CD4-positive, alpha-beta memory T cell (primary cell): ENCODE measurements around the gene ASTN2. TPM values are rescaled to one million over a fixed set of nuclear protein-coding genes. Genes with fewer than 3 reads are reported as not detected.

Experiments
- CTCF ChIA-PET: fragments of 350-600 bp; sonication (Branson Sonifier 250); formaldehyde crosslinking; loops from one replicate; lab custom pipeline; 2021; ENCODE audit warnings: inconsistent platforms; ENCODE audit not compliant: partially characterized antibody; lab: Charles Lee
- POLR2A ChIA-PET: fragments of 350-600 bp; sonication (Branson Sonifier 250); formaldehyde crosslinking; loops from one replicate; lab custom pipeline; 2021; ENCODE audit not compliant: partially characterized antibody; lab: Charles Lee
- DNase-seq, 5 donors: peaks; one replicate each; pipeline versions ENCODE4 v3.0.0 to v3.0.0-alpha.2; 2020 to 2022; ENCODE audit warnings: mixed read lengths in 1 of 5
- H3K27ac ChIP-seq: one replicate; pipeline ENCODE4 v1.7.0; 2013; ENCODE audit warnings: low read depth, low read length
- H3K27me3 ChIP-seq: 2 replicates; pipeline ENCODE4 v1.7.0; 2013; ENCODE audit warnings: mild to moderate bottlenecking, low read length, moderate library complexity; ENCODE audit not compliant: insufficient read depth
- H3K36me3 ChIP-seq: 2 replicates; pipeline ENCODE4 v1.7.0; 2013; ENCODE audit warnings: mild to moderate bottlenecking, low read length, moderate library complexity; ENCODE audit not compliant: insufficient read depth
- H3K4me1 ChIP-seq: 2 replicates; pipeline ENCODE4 v1.7.0; 2013; ENCODE audit warnings: mild to moderate bottlenecking, low read length, moderate library complexity; ENCODE audit not compliant: insufficient read depth
- H3K4me3 ChIP-seq, 2 donors: one replicate each; pipeline ENCODE4 v1.7.0; 2013; ENCODE audit warnings: low read length in 2 of 2, mild to moderate bottlenecking in 1 of 2
- H3K9me3 ChIP-seq, 2 donors: one replicate each; pipeline ENCODE4 v1.7.0; 2013; ENCODE audit warnings: low read length in 2 of 2, control low read depth in 1 of 2; ENCODE audit not compliant: control insufficient read depth in 1 of 2
- H3K27ac Mint-ChIP-seq, 7 donors: one replicate each; pipeline ENCODE4 v1.8.0; 2020 to 2021; ENCODE audit warnings: mixed read lengths in 7 of 7, mild to moderate bottlenecking in 6 of 7, inconsistent platforms in 3 of 7, moderate library complexity in 3 of 7
- H3K27me3 Mint-ChIP-seq, 2 donors: one replicate each; pipeline ENCODE4 v1.8.0; 2020 to 2021; ENCODE audit warnings: mixed read lengths in 2 of 2
- H3K36me3 Mint-ChIP-seq, 2 donors: one replicate each; pipeline ENCODE4 v1.8.0; 2020 to 2021; ENCODE audit warnings: mixed read lengths in 2 of 2, inconsistent platforms in 1 of 2, mild to moderate bottlenecking in 1 of 2
- H3K4me1 Mint-ChIP-seq, 4 donors: one replicate each; pipeline ENCODE4 v1.8.0; 2020 to 2021; ENCODE audit warnings: mixed read lengths in 4 of 4, mild to moderate bottlenecking in 1 of 4
- H3K4me3 Mint-ChIP-seq, 8 donors: one replicate each; pipeline ENCODE4 v1.8.0; 2020 to 2021; ENCODE audit warnings: mixed read lengths in 8 of 8, mild to moderate bottlenecking in 7 of 8, moderate library complexity in 6 of 8, inconsistent platforms in 3 of 8
- H3K9me3 Mint-ChIP-seq, 8 donors: one replicate each; pipeline ENCODE4 v1.8.0; 2020 to 2021; ENCODE audit warnings: mixed read lengths in 8 of 8, mild to moderate bottlenecking in 5 of 8, inconsistent platforms in 3 of 8, moderate library complexity in 1 of 8
- intact Hi-C: fragments of 100-400 bp; cut with micrococcal nuclease; formaldehyde crosslinking; loops from one replicate; pipeline ENCODE4 v1.15.1; 2023
- polyA plus RNA-seq, 2 donors: library from polyadenylated mRNA; unstranded; fragments of 300-500 nt; fragmentation: Illumina TruSeq; gene quantifications; one replicate each; pipeline ENCODE4 v1.2.3, GENCODE V29; 2021
- total RNA-seq, 2 experiments: library from RNA; stranded (reverse); gene quantifications; one replicate each; pipeline ENCODE4 v1.2.3, GENCODE V29; 2021

The ASTN2 gene
- total and polyA plus RNA-seq, 4 experiments from 2014 or later: 2.7 to 5.9 (median 4.8) TPM

DNA sequence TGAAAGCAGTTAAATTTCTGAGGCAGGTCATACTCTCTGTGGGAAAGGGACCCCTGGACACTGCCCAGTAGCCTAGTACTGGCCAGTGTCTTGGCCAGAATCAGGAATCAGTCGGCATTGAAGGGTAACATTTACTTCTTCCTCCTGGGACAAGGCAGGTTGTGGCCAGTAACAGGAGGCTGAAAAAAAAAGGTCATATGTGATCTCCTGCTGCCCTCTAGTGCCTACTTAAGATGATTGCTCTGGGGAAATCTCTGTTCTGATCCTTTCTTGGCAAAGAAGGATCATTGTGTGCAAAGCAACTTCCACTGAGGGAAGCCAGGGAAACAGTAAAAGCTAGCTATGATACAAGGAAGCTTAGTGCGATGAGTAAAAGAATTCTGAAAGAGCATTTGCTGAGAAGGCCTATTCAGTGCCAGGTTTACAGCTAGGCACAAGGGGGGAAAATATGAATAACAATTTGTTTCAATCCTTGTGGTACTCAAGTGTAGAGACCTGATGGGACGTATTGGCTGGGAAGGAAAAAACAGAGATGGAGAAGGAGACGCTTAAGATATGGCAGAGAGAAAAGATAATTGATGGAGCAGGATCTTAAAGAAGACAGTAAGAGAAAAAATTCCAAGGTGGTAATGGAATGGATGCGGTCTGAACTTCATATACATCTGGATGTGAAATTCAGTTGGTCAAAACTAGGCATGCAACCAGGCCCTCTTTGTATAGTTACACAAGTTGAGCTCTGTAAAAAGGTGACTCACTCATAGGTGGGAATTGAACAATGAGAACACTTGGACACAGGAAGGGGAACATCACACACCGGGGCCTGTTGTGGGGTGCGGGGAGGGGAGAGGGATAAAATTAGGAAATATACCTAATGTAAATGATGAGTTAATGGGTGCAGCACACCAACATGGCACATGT lies 753.6 kb downstream of the ASTN2 start:
- Histone ChIP-seq H3K27ac (no peak overlapping the region), H3K27me3 (no peaks in the 10 kb centered on the region), H3K36me3 (no peaks in the 10 kb centered on the region), H3K9me3 (no peaks in the 10 kb centered on the region), H3K4me3 (no peak overlapping the region), H3K4me1 (no peaks in the 10 kb centered on the region)
- intact Hi-C loops: loop anchor here (10.0 kb wide), 1 partner anchor 166 kb away; no protein-coding TSS in a partner anchor
- Mint-ChIP-seq H3K27ac (no peak overlapping the region), H3K36me3 (no peaks in the 10 kb centered on the region), H3K9me3 (no peaks in the 10 kb centered on the region), H3K4me3 (no peak overlapping the region), H3K4me1 (no peaks in the 10 kb centered on the region), H3K27me3 (no peaks in the 10 kb centered on the region)
- DNase-seq: peak in 4 of 5 donors; percentile 20 to 33 (median 28)
- ChIA-PET CTCF (interaction anchor here (0.9 to 1.8 kb wide), 5 partner anchors 9 to 1068 kb away, joined by 3 to 10 read pairs (median 5); no protein-coding TSS in a partner anchor), POLR2A (no interaction called here)

DNA sequence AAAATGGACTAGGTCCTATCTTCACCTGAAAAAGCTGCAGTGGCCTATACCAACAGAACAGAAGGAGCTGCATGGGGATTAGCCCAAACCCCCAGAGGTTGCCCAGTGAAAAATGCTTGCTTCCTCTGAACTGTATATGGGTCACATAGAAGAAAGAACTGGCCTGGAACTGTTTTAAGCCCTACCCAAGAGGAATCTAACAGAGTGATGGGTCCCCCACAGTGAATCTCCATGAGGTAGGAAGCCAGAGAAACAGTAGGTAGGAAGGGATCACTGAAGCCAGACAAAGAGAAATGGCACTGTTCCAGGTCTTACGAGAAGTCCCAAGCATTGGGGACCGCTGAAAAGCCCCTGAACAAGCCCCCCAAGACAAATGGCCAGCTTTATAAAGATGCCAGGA lies 756.6 kb downstream of the ASTN2 start:
- H3K4me3 Mint-ChIP-seq: no peak overlapping the region
- Histone ChIP-seq H3K4me1 (no peaks in the 10 kb centered on the region), H3K27ac (no peak overlapping the region), H3K4me3 (no peak overlapping the region), H3K36me3 (no peaks in the 10 kb centered on the region), H3K9me3 (no peaks in the 10 kb centered on the region), H3K27me3 (no peaks in the 10 kb centered on the region)
- H3K36me3 Mint-ChIP-seq: no peaks in the 10 kb centered on the region
- ChIA-PET POLR2A (no interaction called here), CTCF (interaction anchor here (1.2 kb wide), 1 partner anchor 1065 kb away, joined by 4 read pairs; no protein-coding TSS in a partner anchor)
- intact Hi-C loops: no loop called here
- no peaks in the 10 kb centered on the region for H3K27me3 Mint-ChIP-seq
- no peaks in the 10 kb centered on the region for H3K4me1 Mint-ChIP-seq
- H3K9me3 Mint-ChIP-seq: no peaks in the 10 kb centered on the region
- DNase-seq: no peak
- H3K27ac Mint-ChIP-seq: peak overlapping the region in 1 of 7 donors; percentile 27

DNA sequence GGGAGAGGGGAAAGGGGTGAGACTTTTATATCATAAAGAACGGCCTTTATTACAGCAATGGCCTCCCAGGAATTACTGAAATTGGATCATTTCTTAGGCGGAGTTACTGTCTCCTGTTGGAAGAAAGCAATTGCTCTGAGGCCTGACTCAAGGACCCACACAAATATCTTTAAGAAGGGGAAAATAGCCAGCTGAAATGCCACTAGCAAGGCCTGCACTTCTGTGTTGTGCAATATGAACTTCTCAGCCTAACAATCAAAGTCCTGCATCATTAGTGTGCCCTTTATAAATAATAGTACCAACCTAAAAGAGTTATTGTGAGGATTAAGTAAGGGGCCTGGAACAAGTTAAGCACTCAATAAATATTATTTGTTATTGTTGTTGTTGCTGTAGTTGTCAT lies 757.9 kb downstream of the ASTN2 start:
- no peaks in the 10 kb centered on the region for H3K27me3 ChIP-seq
- no peaks in the 10 kb centered on the region for H3K36me3 ChIP-seq
- POLR2A ChIA-PET: no interaction called here
- H3K9me3 ChIP-seq: no peaks in the 10 kb centered on the region
- CTCF ChIA-PET: interaction anchor here (0.7 kb wide), 1 partner anchor 32 kb away, joined by 3 read pairs; no protein-coding TSS in a partner anchor
- Mint-ChIP-seq H3K27me3 (no peaks in the 10 kb centered on the region), H3K4me3 (no peak overlapping the region), H3K27ac (no peak overlapping the region), H3K36me3 (no peaks in the 10 kb centered on the region), H3K4me1 (no peaks in the 10 kb centered on the region), H3K9me3 (no peaks in the 10 kb centered on the region)
- no peak overlapping the region for H3K27ac ChIP-seq
- intact Hi-C loops: no loop called here
- H3K4me1 ChIP-seq: no peaks in the 10 kb centered on the region
- no peak for DNase-seq
- H3K4me3 ChIP-seq: no peak overlapping the region

DNA sequence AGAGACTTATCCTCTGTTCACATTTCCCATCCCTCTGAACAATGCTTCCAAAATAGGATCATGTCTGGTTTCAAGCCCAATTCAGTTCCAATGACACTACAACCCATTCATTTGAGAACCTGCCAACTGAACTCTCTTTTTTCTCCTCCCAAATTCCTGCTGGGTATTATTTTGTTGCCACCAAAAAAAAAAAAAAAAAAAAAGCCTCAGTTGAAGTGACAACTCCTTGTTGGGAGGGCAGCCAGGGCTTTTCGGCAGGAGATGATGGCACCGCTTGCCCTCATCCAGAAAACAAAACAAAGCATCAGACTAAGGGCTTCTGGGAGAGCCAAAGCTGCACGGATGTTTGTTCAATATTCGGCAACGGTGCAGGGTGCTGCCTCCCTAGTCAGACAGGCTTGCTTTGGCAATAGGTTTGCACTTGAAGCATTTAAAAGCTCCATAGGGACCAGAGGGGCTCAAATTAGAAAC lies 758.3 kb downstream of the ASTN2 start:
- Histone ChIP-seq H3K4me3 (no peak overlapping the region), H3K27ac (no peak overlapping the region), H3K9me3 (no peaks in the 10 kb centered on the region), H3K27me3 (no peaks in the 10 kb centered on the region), H3K36me3 (no peaks in the 10 kb centered on the region), H3K4me1 (no peaks in the 10 kb centered on the region)
- no peaks in the 10 kb centered on the region for H3K27me3 Mint-ChIP-seq
- no peak overlapping the region for H3K27ac Mint-ChIP-seq
- no peak for DNase-seq
- ChIA-PET CTCF (interaction anchor here (0.7 kb wide), 1 partner anchor 32 kb away, joined by 3 read pairs; no protein-coding TSS in a partner anchor), POLR2A (no interaction called here)
- intact Hi-C loops: no loop called here
- no peaks in the 10 kb centered on the region for H3K4me1 Mint-ChIP-seq
- H3K4me3 Mint-ChIP-seq: no peak overlapping the region
- H3K36me3 Mint-ChIP-seq: peaks cover 0 to 2% of the 10 kb centered on the region in 2 donors
- no peaks in the 10 kb centered on the region for H3K9me3 Mint-ChIP-seq

DNA sequence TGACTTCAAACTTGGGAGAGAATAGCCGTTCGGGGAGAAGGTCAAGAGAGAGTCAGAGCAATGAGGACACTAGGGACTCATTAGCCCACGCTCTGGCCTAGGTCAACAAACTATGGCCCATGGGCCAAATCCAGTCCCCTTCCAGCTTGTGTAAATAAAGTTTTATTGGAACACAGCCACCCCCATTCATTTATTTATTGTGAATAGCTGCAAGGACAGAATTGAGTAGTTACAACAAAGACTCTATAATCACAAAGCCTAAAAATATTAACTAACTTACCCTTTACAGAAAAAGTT lies 760.9 kb downstream of the ASTN2 start:
- DNase-seq: no peak
- ChIA-PET CTCF (no interaction called here), POLR2A (no interaction called here)
- no peaks in the 10 kb centered on the region for H3K4me1 Mint-ChIP-seq
- Histone ChIP-seq H3K4me1 (no peaks in the 10 kb centered on the region), H3K36me3 (no peaks in the 10 kb centered on the region), H3K4me3 (no peak overlapping the region), H3K9me3 (no peaks in the 10 kb centered on the region), H3K27me3 (no peaks in the 10 kb centered on the region), H3K27ac (no peak overlapping the region)
- no peaks in the 10 kb centered on the region for H3K9me3 Mint-ChIP-seq
- intact Hi-C loops: no loop called here
- H3K36me3 Mint-ChIP-seq: peaks cover 9 to 14% of the 10 kb centered on the region in 2 donors
- no peaks in the 10 kb centered on the region for H3K27me3 Mint-ChIP-seq
- H3K4me3 Mint-ChIP-seq: no peak overlapping the region
- no peak overlapping the region for H3K27ac Mint-ChIP-seq

DNA sequence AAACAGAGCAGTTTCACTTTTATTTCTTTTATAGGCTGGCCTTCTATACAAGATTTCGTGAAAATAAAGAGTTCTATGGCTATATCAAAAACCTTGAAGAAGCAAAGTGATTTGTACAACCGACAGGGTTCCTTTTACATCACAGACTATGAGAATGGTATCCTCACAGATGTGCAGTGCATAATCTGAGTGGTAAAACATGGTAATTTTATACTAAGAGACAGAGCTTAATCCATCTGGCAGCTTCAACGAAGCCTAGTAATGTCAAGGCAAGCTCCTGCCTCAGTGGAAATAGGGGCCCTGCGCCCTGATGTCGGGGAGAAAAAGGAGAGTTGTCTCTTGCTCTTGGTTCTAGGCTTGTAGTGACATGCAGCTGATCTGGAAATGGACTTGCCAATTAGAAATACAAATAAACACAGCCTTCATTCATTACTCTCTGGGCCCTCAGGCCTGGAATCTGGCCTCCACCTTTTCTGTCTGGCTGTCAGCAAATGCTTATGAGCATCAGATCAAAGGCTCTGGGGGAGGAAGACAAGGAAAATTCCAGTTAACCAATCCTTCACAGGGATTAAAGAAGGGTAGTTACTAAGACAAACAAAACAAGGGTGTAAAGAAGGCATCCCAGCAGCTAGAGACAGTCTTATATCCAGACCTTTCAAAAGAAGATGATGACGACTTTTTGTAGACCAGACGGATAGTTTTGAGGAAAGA lies 761.4 kb downstream of the ASTN2 start:
- ChIA-PET CTCF (no interaction called here), POLR2A (no interaction called here)
- no peaks in the 10 kb centered on the region for H3K27me3 Mint-ChIP-seq
- H3K4me1 Mint-ChIP-seq: no peaks in the 10 kb centered on the region
- no peak overlapping the region for H3K27ac Mint-ChIP-seq
- H3K27me3 ChIP-seq: no peaks in the 10 kb centered on the region
- H3K36me3 ChIP-seq: no peaks in the 10 kb centered on the region
- no peaks in the 10 kb centered on the region for H3K4me1 ChIP-seq
- DNase-seq: no peak
- no peak overlapping the region for H3K4me3 ChIP-seq
- H3K9me3 ChIP-seq: no peaks in the 10 kb centered on the region
- H3K36me3 Mint-ChIP-seq: peaks cover 9 to 14% of the 10 kb centered on the region in 2 donors
- H3K9me3 Mint-ChIP-seq: no peaks in the 10 kb centered on the region
- intact Hi-C loops: no loop called here
- H3K4me3 Mint-ChIP-seq: no peak overlapping the region
- no peak overlapping the region for H3K27ac ChIP-seq

DNA sequence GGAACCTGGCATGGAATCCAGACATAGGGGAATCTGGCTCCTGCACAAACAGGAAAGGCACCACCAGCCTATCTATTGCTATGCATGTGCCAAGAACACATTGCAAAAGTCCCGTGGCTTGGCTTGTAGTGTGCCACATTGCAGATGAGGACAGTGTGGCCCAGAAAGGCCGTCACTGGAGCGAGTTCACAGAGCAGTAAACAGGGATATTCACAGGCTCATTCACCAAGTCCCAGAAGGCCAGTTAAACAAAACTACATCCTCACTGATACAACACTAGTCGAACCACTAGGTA lies 767.4 kb downstream of the ASTN2 start:
- no peak overlapping the region for H3K4me3 Mint-ChIP-seq
- DNase-seq: no peak
- Histone ChIP-seq H3K4me3 (no peak overlapping the region), H3K4me1 (no peaks in the 10 kb centered on the region), H3K27me3 (no peaks in the 10 kb centered on the region), H3K9me3 (no peaks in the 10 kb centered on the region), H3K36me3 (no peaks in the 10 kb centered on the region), H3K27ac (no peak overlapping the region)
- H3K9me3 Mint-ChIP-seq: no peaks in the 10 kb centered on the region
- H3K27ac Mint-ChIP-seq: no peak overlapping the region
- H3K27me3 Mint-ChIP-seq: no peaks in the 10 kb centered on the region
- H3K36me3 Mint-ChIP-seq: peaks cover 11 to 35% of the 10 kb centered on the region in 2 donors
- CTCF ChIA-PET: interaction anchor here (1.0 kb wide), 1 partner anchor 12 kb away, joined by 4 read pairs; no protein-coding TSS in a partner anchor
- H3K4me1 Mint-ChIP-seq: no peaks in the 10 kb centered on the region
- POLR2A ChIA-PET: no interaction called here
- intact Hi-C loops: loop anchor here (5.0 kb wide), 1 partner anchor 1055 kb away; no protein-coding TSS in a partner anchor
